ENCODE measurements around the gene SLC23A1.

- TF ChIP-seq CTCF (IDR thresholded peaks at IDR 0.05; ENCODE audit: low read length) (no peak), EZH2 (IDR thresholded peaks at IDR 0.05; ENCODE audit: borderline replicate concordance, low read length) (no peak)
These were observed 3.3 kb downstream of the SLC23A1 start for GRCh38 chr5:139379626-139380449.
